ENCODE results near the gene SCG2. TPM values are rescaled to one million over a fixed set of nuclear protein-coding genes. Genes with fewer than 3 reads are reported as not detected.

The SCG2 gene
- total RNA-seq, 1 experiment from 2014 or later: 19.8 TPM

DNA sequence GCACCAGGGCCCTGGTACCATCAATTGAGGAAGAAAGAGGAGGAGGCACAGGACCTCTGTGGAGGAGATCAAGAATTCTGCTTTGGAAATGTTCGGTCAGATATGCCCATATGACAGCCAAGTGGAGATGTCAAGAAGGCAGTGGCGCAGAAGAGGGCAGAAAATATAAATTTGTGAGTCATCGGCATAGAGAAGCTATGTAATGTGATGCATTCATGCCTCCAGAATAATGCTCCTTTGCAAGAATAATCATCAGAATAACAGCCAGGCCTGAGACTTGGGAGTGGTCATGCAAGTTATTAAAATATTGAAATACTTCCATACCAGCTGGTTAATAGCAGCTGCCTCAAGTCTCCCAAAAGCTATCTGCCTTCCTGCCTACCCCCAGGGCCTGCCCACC, 32.1 kb upstream of the SCG2 start:
- no peak overlapping the region for H3K27ac ChIP-seq (ENCODE audit: low read depth, low read length)
- ChIA-PET CTCF (no interaction called here), POLR2A (no interaction called here), RAD21 (ENCODE audit: low non-redundant PET in 1 of 2, low total read pairs in 2 of 2, uncharacterized antibody in 2 of 2, unreplicated experiment in 2 of 2) (no interaction called here)
- H3K9ac ChIP-seq (ENCODE audit: low read length): no peak overlapping the region
- DNase-seq (ENCODE audit: low read depth, low spot score) (no peak), ATAC-seq (no peak)
- H3K4me1 ChIP-seq (ENCODE audit: control insufficient read depth in 1 of 2, insufficient read depth in 2 of 2, low read length in 2 of 2): no peaks in the 10 kb centered on the region
- intact Hi-C loops (cut with micrococcal nuclease): no loop called here
- no peaks in the 10 kb centered on the region; a peak in 1 of 4 replicates for H3K9me3 ChIP-seq (ENCODE audit: control insufficient read depth in 1 of 2, insufficient read depth in 1 of 2, low read depth in 1 of 2, low read length in 2 of 2)
- no peaks in the 10 kb centered on the region for H3K9me2 ChIP-seq (ENCODE audit: insufficient read depth)
- no peak overlapping the region for H3K4me2 ChIP-seq (ENCODE audit: low read length)
- H3K36me3 ChIP-seq (ENCODE audit: control insufficient read depth in 1 of 2, insufficient read depth in 2 of 2, low read length in 2 of 2): peaks cover 0 to 3% of the 10 kb centered on the region in 2 experiments; a peak in 1 of 4 replicates
- no peak overlapping the region for H2AFZ ChIP-seq (ENCODE audit: low read depth, low read length, poor library complexity, severe bottlenecking)
- BruUV-seq (replicated peaks): no TSS peak
- H3K27me3 ChIP-seq (ENCODE audit: insufficient read depth, low read length): no peaks in the 10 kb centered on the region
- H3K79me2 ChIP-seq (ENCODE audit: insufficient read depth, low read length): no peaks in the 10 kb centered on the region
- TF ChIP-seq POLR2A (IDR thresholded peaks at IDR 0.05; ENCODE audit: borderline replicate concordance, extremely low read depth, insufficient read depth, insufficient read length): no peak
- TF ChIP-seq, protein P1, sequence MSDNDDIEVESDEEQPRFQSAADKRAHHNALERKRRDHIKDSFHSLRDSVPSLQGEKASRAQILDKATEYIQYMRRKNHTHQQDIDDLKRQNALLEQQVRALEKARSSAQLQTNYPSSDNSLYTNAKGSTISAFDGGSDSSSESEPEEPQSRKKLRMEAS (IDR thresholded peaks at IDR 0.05): no peak
- no peak for TF ChIP-seq CEBPB (IDR thresholded peaks at IDR 0.05; ENCODE audit: low read depth)
- TF ChIP-seq, protein P2, sequence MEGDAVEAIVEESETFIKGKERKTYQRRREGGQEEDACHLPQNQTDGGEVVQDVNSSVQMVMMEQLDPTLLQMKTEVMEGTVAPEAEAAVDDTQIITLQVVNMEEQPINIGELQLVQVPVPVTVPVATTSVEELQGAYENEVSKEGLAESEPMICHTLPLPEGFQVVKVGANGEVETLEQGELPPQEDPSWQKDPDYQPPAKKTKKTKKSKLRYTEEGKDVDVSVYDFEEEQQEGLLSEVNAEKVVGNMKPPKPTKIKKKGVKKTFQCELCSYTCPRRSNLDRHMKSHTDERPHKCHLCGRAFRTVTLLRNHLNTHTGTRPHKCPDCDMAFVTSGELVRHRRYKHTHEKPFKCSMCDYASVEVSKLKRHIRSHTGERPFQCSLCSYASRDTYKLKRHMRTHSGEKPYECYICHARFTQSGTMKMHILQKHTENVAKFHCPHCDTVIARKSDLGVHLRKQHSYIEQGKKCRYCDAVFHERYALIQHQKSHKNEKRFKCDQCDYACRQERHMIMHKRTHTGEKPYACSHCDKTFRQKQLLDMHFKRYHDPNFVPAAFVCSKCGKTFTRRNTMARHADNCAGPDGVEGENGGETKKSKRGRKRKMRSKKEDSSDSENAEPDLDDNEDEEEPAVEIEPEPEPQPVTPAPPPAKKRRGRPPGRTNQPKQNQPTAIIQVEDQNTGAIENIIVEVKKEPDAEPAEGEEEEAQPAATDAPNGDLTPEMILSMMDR (IDR thresholded peaks at IDR 0.05 in 2 of 3, conservative IDR thresholded peaks at IDR 0.05 in 1 of 3; ENCODE audit: borderline replicate concordance in 1 of 3, insufficient read depth in 1 of 3, low read depth in 2 of 3, low read length in 2 of 3): no peak
- TF ChIP-seq TCF7L2 (IDR thresholded peaks at IDR 0.05; ENCODE audit: borderline replicate concordance, extremely low read depth, insufficient read depth, insufficient read length): no peak
- TF ChIP-seq, protein P3, sequence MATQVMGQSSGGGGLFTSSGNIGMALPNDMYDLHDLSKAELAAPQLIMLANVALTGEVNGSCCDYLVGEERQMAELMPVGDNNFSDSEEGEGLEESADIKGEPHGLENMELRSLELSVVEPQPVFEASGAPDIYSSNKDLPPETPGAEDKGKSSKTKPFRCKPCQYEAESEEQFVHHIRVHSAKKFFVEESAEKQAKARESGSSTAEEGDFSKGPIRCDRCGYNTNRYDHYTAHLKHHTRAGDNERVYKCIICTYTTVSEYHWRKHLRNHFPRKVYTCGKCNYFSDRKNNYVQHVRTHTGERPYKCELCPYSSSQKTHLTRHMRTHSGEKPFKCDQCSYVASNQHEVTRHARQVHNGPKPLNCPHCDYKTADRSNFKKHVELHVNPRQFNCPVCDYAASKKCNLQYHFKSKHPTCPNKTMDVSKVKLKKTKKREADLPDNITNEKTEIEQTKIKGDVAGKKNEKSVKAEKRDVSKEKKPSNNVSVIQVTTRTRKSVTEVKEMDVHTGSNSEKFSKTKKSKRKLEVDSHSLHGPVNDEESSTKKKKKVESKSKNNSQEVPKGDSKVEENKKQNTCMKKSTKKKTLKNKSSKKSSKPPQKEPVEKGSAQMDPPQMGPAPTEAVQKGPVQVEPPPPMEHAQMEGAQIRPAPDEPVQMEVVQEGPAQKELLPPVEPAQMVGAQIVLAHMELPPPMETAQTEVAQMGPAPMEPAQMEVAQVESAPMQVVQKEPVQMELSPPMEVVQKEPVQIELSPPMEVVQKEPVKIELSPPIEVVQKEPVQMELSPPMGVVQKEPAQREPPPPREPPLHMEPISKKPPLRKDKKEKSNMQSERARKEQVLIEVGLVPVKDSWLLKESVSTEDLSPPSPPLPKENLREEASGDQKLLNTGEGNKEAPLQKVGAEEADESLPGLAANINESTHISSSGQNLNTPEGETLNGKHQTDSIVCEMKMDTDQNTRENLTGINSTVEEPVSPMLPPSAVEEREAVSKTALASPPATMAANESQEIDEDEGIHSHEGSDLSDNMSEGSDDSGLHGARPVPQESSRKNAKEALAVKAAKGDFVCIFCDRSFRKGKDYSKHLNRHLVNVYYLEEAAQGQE (IDR thresholded peaks at IDR 0.05; ENCODE audit: low read depth): no peak
- no peak for TF ChIP-seq ELF1 (IDR thresholded peaks at IDR 0.05; ENCODE audit: borderline replicate concordance, low read depth)
- TF ChIP-seq SIN3A (IDR thresholded peaks at IDR 0.05; ENCODE audit: low read depth): no peak
- TF ChIP-seq SP1 (IDR thresholded peaks at IDR 0.05; ENCODE audit: low read depth): no peak
- TF ChIP-seq RAD21 (IDR thresholded peaks at IDR 0.05; ENCODE audit: low read depth): no peak
- no peak for TF ChIP-seq SRF (IDR thresholded peaks at IDR 0.05; ENCODE audit: low read depth)
- no peak for TF ChIP-seq YY1 (IDR thresholded peaks at IDR 0.05; ENCODE audit: extremely low read depth, insufficient replicate concordance, low read depth, low read length)
- no peak for TF ChIP-seq JUND (IDR thresholded peaks at IDR 0.05)
- TF ChIP-seq, protein P4, sequence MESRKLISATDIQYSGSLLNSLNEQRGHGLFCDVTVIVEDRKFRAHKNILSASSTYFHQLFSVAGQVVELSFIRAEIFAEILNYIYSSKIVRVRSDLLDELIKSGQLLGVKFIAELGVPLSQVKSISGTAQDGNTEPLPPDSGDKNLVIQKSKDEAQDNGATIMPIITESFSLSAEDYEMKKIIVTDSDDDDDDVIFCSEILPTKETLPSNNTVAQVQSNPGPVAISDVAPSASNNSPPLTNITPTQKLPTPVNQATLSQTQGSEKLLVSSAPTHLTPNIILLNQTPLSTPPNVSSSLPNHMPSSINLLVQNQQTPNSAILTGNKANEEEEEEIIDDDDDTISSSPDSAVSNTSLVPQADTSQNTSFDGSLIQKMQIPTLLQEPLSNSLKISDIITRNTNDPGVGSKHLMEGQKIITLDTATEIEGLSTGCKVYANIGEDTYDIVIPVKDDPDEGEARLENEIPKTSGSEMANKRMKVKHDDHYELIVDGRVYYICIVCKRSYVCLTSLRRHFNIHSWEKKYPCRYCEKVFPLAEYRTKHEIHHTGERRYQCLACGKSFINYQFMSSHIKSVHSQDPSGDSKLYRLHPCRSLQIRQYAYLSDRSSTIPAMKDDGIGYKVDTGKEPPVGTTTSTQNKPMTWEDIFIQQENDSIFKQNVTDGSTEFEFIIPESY (IDR thresholded peaks at IDR 0.05; ENCODE audit: extremely low read depth, insufficient replicate concordance, low read length): no peak
- no peaks in the 10 kb centered on the region for H4K20me1 ChIP-seq (ENCODE audit: insufficient read depth)
- H3K4me3 ChIP-seq (replicated peaks in 1 of 2; ENCODE audit: low read depth in 1 of 2, low read length in 2 of 2): no peak overlapping the region
